HG02759 (cell line): ENCODE measurements around the gene PXYLP1.

Source experiments
- ATAC-seq: cut with Tn5 transposase; IDR thresholded peaks from one replicate; pipeline ENCODE4 v1.9.1; 2021; ENCODE audit warnings: mild to moderate bottlenecking, moderate library complexity; ENCODE audit not compliant: unreplicated experiment

PXYLP1 gene

DNA sequence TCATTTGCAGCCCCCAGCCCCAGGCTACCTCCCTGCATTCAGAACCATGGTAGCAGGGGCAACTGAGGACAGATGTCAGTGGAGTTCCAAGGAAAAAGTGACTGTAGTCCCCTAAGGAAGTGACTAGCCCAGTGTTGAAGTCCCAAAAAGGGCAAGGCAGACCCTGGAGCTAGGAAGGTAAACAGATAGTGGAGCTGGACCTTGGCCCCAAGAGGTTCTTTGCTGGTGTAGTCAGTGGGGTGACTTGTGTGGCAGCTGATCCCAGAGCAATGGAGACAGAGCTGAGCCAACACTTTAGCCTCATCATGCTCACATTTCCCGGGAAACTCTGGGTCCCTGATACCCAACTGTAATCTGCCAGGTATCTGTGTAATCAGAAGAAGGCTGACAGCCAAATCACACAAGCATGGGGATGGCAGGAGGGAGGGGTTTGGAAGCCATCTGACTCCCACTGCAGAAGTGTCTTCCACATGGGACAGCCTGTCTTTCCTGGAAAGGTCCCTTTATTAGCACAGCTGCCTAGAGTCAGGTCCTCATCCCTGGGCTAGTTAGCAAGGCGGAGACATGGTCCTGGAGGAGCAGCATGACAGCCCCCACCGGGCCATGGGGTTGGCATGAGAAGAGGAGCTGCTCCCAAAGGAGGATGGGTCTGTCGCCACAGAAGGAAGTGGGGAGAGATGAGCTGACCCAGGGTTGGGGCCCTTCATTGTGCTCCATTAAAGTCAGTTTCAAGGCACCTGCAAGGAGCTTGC lies 39.8 kb downstream of the PXYLP1 start:
- ATAC-seq: no peak

- no peak for ATAC-seq
These were observed 41.5 kb downstream of the PXYLP1 start for GRCh38 chr3:141272906-141273662.

DNA sequence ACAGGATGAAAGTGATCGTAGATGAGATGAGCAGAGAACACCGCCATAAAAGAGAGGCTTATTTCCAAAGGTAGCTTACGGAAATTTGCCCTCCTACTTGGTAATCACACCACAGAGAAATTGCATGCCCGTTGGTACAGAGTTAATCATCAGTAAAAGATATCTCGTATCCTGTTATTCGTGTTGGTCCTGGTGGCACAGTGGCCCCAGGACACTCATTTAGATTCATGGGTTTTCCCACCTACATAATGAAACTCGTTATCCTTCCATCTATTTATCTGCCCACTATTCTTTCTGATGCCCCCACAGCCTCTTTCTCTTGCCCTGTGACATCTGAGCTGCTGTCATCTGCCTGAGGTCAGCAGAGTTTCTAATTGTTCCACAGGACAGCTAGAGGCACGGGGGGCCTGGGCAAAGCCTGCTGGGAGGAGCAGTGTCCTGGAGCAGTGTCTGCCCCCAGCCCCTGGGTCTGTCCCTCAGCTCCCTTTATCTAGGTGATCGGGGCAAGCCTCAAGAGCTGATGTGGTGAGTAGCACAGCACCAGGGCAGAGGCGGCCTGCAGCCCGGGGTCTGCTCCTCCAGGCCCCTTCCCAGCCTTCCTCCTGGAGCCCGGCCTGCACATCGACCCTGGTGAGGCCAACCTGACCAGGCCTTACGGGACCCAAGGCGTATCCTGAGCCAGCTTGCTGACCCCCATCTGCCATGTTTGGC lies 42.2 kb downstream of the PXYLP1 start:
- no peak for ATAC-seq

GRCh38 chr3:141274411-141275031 lies 42.9 kb downstream of the PXYLP1 start:
- ATAC-seq: no peak

DNA sequence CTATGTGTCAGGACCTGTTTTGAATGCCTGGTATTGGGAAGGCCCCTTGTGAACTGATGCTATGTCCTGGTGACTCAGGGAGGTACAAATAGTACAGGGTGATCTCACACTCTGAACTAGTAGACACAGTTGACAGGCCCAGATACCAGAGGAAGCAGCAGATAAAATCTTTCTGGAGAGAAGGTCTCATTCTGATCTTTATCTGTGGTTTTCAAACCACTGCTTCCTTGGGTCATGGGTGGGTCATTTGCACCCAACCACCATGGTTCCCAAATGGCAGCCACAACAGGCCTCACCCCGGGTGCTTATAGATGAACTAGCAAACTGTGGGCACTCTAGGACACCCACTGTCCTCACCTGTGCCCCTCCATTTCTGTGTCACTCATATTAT lies 43.4 kb downstream of the PXYLP1 start:
- ATAC-seq: no peak

GRCh38 chr3:141275511-141275910 lies 43.9 kb downstream of the PXYLP1 start:
- ATAC-seq: no peak

- ATAC-seq: no peak
These were observed 44.3 kb downstream of the PXYLP1 start for GRCh38 chr3:141275973-141276372.

DNA sequence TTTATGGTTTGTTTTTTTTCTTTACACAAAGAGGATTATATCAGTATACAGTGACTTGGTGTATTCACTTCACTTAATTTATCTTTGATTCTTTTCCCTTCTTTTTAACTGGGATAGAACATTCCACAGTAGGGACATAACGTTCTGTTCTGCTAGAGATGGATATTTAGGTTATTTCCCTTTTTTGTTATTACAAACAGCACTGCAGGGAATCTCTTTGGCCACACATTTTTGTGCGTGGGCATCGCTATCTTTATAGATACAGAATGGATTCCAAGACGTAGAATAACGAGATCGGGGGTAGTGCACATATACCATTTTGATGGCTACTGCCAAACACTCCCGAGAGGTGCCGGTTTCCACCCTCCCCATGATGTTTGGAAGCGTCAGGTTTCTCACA lies 44.8 kb downstream of the PXYLP1 start:
- no peak for ATAC-seq

- no peak for ATAC-seq
These were observed 45.8 kb downstream of the PXYLP1 start for GRCh38 chr3:141277451-141277850.

GRCh38 chr3:141278196-141279076 lies 46.8 kb downstream of the PXYLP1 start:
- no peak for ATAC-seq

GRCh38 chr3:141279077-141279967 lies 47.7 kb downstream of the PXYLP1 start:
- peak; percentile 66 for ATAC-seq

GRCh38 chr3:141280086-141280485 lies 48.5 kb downstream of the PXYLP1 start:
- no peak for ATAC-seq

DNA sequence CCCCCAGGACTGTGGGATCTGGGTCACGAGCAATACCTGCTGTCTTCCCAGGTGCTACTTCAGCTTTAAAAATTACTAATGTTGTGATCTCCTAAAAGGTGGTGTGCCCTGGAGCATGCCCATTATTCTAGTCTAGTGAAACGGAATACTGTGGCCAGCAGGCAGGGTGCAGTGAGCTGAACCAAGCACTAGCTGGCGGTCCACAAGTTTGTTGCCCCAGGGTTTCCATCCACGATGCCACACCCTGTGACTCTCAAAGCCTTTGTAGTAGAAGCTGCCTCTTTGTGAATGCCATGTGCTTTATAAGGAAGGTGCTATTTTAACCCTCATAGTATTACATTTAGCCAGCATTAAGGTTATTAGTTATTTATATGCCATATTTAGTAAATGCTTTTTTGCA lies 49.1 kb downstream of the PXYLP1 start:
- ATAC-seq: no peak

DNA sequence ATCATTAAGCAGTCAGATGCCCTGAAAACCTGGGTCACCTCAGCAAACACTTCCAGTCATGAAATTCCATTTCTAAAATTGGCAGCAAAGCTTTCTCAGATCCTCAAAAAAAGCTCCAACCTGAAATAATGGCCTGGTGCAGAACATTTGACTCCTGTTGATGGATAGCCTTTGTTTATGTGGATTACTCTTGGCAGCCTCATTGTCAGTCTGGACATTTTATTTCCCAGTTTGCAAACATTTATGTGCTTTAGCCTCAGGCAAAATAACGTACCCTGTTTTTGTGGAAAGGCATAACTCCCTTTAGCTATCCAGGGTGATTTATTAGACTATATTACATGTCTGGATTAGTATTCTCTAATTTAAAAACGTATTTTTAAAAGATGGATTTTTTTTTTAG lies 53.9 kb downstream of the PXYLP1 start:
- no peak for ATAC-seq

DNA sequence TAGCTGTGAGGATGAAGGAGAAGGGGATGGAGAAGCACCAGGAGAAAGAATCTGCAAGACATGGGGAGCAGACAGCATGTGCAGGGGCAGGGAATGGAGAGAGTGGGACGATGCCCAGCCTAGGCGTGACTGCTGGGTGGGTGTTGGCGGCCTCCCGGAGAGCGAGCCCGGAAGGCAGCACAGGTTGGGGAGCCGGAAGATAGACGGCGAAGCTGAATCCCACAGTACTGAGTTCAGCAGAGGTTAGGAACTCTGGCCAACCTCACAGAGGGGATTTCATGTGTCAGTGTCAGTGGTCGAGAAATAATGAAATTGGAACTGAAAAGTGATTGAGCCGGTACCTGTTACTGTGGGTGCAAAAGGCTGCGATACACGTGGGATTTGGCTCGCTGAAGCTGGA lies 55.2 kb downstream of the PXYLP1 start:
- no peak for ATAC-seq

DNA sequence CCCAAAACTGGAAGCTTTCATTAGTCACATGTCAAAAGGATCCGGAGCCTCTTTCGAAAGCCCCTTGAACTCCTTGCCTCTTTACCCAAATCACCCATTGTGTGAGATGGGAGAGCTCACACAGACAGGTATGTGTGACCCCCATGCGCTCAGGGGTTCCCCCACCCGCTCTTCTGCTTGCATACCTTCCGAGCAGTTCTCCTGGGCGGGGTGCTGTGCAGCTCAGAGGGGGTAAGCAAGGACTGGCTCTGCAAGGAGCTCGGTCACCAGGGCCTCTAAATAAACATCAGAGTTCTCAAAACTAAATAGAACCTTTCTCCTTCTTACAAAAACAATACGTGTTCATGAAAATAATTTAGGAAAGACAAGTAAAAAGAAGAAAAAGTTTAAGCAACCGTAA lies 55.7 kb downstream of the PXYLP1 start:
- ATAC-seq: no peak

DNA sequence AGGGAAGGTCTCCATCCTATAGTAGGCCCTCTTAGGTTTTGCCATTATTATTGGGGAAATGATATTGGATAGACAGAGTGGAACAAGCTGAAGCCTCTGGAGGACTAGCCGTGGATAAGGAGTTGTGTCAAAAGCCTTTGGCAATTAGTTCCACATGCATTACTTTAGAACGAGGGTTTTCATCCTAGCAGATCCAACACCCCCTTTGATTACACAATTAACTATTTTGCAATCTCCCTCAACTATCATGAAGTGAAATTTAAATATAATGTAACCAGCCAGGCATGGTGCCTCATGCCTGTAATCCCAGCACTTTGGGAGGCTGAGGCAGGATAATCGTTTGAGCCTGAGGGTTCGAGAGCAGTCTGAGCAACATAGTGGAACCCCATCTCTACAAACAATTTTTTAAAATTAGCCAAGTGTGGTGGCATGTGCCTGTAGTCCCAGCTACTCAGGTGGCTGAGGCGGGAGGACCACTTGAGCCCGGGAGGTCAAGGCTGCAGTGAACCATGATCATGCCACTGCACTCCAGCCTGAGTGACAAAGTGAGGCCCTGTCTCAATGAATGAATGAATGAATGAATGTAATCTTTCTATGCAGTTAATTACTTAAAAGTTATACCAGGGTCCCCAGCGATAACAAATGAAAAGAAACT lies 56.8 kb downstream of the PXYLP1 start:
- ATAC-seq: no peak

- ATAC-seq: no peak
These were observed 57.7 kb downstream of the PXYLP1 start for GRCh38 chr3:141289228-141289772.
